Activated gamma-delta T cell treated with anti-CD3 and anti-CD28 coated beads, Interleukin-2, amount 50 U/mL, for 16 hours (primary cell): ENCODE measurements around the gene COL19A1.

ENCODE experiments used
- DNase-seq: peaks from one replicate; pipeline ENCODE4 v3.0.0-alpha.2; 2020; ENCODE audit warnings: low read depth

The COL19A1 gene

GRCh38 chr6:70225055-70225454, 358.7 kb downstream of the COL19A1 start:
- no peak for DNase-seq

GRCh38 chr6:70231311-70231710, 365.0 kb downstream of the COL19A1 start:
- DNase-seq: no peak

- DNase-seq: no peak
Observed at GRCh38 chr6:70234561-70235236, 368.3 kb downstream of the COL19A1 start.

- DNase-seq: no peak
Observed at GRCh38 chr6:70236343-70236742, 370.0 kb downstream of the COL19A1 start.

- DNase-seq: no peak
Observed at GRCh38 chr6:70241031-70241430, 374.7 kb downstream of the COL19A1 start.

GRCh38 chr6:70241991-70242420, 375.6 kb downstream of the COL19A1 start:
- DNase-seq: no peak

- no peak for DNase-seq
Observed at GRCh38 chr6:70246118-70246517, 379.8 kb downstream of the COL19A1 start.

- DNase-seq: no peak
Observed at GRCh38 chr6:70252604-70253003, 386.2 kb downstream of the COL19A1 start.

GRCh38 chr6:70253923-70254322, 387.6 kb downstream of the COL19A1 start:
- no peak for DNase-seq

GRCh38 chr6:70254784-70255183, 388.4 kb downstream of the COL19A1 start:
- DNase-seq: no peak

- DNase-seq: no peak
Observed at GRCh38 chr6:70257768-70258273, 391.5 kb downstream of the COL19A1 start.

- DNase-seq: no peak
Observed at GRCh38 chr6:70258483-70258882, 392.1 kb downstream of the COL19A1 start.
